HG03342 (cell line): Measurements from ENCODE around the gene UPK3BL2.
"Not testable (repeated sequence)": the region's sequence is repeated elsewhere in the genome, so short reads cannot be mapped to it uniquely, and the experiment has no call there.

ENCODE experiments used
- ATAC-seq: cut with Tn5 transposase; IDR thresholded peaks from one replicate; pipeline ENCODE4 v1.9.1; 2021; ENCODE audit warnings: mild to moderate bottlenecking, moderate library complexity; ENCODE audit not compliant: unreplicated experiment

Gene UPK3BL2

DNA sequence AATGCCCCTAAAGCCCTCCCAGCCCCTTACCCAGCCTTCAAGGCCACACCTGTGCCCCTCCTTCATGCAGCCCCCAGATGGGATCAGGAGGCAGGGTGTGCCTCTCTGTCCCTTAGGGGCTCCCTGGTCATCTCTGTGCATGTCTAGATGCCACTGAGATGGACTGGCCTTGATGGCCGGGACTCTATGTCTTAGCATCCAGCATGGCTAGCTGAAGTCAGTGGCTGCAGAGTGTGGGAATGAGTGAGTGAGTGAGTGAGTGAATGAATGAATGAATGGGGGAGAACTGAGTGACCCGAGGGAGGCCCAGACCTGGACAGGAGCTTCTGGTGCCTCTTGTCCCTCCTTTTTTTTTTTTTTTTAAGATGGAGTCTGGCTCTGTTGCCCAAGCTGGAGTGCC is 11.4 kb downstream of the UPK3BL2 start:
- not testable (repeated sequence) for ATAC-seq

DNA sequence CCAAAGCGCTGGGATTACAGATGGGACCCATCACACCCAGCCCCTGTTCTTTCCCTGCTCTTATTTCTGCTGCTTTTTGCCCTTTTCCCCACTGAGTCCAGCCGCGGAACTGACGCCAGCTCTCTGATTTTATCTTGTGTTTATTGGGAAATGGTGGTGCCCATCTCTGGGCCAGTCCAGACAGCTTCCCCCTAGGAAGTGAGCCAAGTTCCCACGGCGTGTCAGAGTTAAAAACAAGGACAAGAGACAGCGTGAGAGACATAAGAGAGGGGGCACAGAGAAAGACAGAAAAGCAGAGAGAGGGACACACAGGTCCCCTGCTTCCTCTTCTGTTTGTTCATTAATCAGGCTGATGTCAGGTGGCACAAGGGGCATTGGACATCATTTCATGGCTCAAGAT is 11.9 kb downstream of the UPK3BL2 start:
- not testable (repeated sequence) for ATAC-seq

DNA sequence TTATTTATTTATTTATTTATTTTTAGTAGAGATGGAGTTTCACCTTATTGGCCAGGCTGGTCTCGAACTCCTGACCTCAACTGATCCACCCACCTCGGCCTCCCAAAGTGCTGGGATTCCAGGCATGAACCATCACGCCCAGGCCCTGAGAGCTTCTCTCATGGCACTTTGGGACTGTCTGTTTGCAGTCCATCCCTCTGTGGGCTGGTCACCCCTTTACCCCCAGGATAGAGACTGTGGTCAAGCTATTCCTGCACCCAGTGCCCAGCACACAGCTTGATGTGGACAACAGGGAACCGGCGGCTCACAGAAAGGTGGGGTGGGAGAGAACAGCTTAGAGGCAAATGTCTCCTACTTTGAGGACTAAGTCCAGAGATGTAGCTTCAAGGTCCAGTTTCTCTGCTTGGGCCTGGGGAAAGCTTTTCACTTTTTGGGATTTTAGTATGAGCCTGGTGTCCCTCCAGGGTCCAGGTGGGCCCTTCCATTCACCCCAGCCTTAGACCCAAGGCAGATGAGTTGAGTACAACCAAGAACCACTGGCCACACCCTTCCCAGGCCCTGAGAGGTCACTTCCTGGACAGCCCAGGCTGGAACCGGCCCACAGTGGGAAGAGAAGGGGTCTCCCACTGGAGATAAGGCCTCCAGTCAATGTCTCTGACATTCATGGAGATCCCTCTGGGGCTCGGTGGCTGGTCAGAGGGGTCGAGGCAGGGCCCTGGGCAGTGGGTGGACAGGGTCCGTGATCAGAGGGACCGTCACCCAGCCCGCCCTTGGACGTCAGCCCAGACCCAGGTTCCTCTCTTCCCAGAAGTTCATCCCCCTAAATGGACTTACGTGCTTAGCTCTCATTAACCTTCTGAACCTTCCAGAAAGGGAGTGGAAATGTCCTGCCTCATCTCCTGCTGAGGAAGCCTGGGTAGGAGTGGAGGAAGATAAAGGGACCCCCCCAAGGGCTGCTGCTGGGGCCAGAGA is 15.4 kb downstream of the UPK3BL2 start:
- not testable (repeated sequence) for ATAC-seq

DNA sequence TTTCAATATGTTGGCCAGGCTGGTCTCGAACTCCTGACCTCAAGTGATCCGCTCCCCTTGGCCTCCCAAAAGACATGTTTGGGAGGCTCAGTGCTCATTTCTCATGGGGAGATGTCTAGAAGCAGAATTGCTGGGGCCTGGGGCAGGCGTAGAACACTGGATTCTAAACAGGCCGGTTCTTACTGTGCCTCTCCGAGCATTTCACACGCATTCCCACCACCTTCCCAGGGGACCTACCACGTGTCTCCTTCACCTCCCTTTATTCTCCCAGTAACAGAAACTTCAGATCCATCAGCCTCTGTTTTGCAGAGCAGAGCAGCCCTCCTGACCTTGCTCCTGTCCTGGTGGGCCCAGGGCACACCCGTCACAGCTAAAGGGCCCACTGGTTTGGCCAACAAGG is 16.3 kb downstream of the UPK3BL2 start:
- ATAC-seq = not testable (repeated sequence)

DNA sequence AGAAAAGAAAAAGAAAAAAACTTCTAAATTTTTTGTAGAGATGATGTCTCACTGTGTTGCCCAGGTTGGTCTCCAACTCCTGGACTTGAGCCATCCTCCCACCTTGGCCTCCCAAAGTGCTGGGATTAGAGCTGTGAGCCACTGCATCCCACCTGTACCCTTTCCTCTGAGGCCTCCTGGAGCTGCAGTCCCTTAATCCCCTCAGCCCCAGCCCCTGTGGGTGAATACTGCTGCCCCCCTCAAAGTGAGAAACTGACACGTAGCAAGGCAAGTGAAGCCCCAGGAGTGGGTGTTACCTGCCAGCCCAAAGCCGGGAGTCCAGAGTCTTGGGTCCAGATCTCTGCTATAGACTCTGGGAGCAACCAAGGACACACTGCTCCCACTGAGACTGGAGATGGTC is 18.7 kb downstream of the UPK3BL2 start:
- not testable (repeated sequence) for ATAC-seq

DNA sequence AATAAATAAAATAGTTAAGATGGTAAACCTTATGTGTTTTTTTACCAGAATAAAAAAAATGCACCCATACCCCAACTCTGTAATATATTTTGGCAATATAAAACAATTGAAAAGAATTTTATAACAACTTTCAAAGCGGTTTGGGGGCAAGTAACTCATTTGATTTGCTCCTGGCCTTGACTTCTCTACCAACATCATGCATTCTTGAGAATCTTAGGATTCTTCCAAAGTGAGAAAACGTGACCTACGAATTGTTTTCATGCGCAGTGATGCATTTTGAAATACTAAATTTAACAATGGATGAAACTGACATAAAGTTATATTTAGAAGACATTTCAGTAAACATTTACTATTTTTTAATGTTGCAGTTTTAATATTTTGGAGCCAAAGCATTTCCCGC is 22.7 kb downstream of the UPK3BL2 start:
- not testable (repeated sequence) for ATAC-seq

DNA sequence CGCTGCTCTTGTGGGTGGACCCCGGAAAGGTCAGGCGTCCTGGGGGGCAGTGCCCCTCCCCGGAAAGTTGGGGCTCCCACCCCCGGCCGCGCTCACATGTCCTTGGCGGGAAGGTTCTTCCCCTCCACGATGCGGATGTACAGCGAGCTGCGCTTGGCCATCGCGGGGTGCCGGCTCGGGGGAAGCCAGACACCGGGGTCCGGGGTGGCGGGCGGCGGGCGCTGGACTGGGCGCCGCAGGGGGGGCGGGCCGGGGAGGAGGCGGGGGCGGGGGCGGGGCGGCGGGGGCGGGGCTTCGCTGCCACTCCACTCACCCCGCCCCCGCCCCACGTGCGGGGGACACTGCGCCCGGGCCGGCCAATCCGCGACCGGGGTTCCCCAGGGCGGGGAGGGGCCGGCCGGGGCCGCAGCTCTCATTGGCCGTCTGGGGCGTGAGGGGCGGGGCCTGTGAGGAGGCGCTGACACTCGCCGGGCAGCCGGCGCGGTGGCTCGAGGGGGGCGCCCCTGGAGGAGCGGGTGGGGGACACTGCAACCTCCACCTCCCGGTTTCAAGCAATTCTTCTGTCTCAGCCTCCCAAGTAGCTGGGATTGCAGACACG is 25.8 kb downstream of the UPK3BL2 start, which contains the start of gene RASA4B:
RASA4B (minus strand) TSS at position 228 of the 598 bp plus-strand sequence; CDS start at position 161, 67 bp downstream.
- peak; percentile 77 for ATAC-seq

DNA sequence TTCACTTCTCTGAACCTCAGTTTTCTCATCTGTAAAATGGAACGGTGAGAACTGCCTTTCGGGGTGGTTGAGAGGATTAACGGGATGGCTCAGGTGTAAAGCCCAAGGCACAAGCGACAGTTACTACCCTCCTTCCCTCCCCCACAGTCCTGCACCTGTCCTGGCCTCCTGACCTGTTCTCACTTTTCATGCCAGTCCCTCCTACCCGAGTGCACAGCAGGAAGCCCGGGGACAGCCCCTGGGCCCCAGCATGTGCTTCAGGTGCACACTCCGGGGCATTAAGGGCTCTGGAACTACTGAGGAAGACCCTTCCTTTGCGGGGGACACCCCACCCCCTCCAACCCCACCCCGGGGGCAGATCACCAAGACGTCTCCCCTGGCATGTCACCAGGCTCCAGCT is 26.5 kb downstream of the UPK3BL2 start:
- ATAC-seq = not testable (repeated sequence)

DNA sequence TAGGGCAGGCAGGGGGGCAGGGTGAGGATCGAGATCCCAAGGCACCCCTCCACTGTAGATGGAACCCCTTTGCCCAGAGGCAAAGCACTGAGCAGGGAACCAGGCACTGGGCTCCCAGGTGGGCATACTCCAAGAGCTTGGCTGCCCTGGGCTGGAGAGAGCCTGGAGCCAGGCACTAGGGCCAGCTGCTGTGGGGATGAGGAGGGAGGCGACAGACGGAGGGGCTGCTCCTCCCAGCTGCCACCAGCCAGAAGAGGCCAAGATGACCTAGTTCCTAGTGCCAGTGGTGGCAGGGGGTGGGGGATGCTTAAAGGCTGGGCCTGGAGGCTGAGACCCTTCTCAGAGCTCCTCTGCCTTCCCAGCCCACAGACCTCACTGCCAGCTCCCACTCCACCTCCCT is 27.6 kb downstream of the UPK3BL2 start:
- ATAC-seq = not testable (repeated sequence)

DNA sequence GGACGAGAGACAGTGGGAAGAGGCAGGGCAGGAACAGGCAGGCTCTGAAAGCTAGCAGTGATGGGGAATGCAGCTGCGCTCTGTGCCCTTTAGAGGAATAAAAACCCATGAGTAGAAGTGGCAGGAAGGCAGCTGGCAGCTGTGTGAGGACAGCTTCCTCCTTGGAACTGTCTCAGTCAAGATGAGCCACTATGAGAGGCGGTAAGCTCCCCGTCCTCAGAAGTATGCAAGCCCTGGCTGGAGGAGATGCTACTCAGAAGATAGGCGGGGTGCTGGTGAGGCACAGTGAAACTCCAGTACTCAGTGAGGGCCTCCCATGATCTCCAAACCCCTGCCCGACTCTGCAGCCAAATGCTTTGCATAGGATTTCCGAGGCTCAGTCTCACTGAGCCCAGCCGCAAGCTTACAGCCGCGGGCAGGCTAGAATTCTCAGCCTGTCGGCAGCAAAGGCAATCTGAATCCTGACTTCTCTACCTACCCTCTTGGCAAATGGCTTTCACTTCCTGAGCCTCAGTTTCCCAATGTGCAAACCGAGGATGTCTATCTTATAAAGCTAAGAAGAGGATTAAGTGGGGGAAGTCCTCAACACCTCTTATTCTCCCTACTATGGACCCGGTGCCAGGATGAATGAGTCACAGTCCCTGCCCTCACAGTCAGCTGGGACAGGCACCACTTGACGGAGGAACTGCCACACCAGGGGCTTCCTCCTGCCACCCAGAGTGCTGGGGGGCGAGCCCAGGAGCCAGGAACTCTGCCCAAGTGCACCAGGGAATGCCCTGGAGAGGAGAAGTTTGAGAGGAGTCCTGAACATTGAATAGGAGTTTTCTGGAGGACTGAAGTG is 28.4 kb downstream of the UPK3BL2 start:
- peak; percentile 59 for ATAC-seq

DNA sequence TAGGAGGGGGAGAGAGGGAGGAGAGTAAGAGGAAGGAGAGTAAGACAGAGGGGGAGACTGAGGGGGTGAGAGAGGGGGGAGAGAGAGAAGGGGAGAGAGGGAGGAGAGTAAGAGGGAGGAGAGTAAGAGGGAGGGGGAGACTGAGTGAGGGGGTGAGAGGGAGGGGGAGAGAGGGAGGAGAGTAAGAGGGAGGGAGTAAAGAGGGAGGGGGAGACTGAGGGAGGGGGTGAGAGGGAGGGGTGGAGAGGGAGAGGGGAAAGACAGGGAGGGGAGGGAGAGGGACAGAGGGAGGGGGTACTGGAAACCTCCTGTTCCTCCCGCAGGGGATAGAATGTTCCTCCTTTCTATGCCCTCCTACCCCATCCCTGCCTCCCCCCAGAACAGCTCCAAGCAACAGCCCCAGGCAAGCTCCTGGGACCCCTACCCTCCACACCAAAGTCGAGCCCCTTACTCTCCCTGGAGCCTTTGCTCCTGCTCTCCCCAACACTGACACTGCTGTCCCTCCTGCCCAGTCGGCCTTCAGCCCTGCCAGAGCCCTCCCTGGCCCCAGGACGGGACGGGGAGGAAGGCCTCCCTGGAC is 30.8 kb downstream of the UPK3BL2 start:
- not testable (repeated sequence) for ATAC-seq

DNA sequence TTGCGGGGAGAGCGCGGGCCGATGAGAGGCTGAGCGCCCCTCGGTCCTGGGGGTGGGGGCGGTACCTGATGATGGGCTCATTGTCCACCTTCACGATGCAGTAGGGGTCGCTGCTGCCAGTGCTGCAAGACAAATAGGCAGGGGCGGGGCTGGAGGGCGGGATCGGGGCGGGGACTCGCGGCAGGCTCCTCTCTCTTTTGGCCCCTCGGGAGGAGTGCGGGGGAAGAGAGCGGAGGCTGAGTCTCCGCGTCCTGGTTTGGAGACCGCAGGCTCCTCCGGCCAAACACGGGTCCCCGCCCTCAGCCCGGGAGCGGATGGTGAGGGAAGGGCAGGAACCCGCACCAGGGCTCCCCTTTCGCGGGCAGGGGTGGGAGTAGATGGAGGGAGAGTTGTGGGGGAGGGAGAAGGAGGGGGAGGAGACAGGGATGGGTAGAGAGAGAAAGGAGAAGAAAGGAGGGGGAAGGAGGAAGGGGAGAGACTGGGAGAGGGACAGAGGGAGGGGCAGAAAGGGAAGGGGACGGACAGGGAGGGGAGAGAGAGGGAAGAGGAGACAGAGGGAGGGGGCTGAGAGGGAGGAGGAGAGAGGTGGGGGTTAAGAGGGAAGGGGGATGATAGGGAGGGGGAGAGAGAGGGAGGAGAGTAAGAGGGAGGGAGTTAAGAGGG is 31.5 kb downstream of the UPK3BL2 start:
- peak; percentile 41 for ATAC-seq

DNA sequence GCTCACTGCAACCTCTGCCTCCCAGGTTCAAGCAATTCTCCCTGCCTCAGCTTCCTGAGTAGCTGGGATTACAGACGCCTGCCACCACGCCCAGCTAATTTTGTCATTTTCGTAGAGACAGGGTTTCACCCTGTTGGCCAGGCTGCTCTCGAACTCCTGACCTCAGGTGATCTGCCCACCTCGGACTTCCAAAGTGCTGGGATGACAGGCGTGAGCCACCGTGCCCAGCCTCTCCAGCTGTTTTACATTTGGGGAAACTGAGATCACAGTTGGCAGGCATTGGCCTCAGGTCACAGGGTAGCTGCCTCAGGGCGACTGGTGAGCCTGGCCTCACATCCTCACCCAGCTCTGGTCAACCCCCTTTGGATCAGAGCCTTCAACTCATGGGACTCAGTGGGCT is 32.9 kb downstream of the UPK3BL2 start:
- not testable (repeated sequence) for ATAC-seq

DNA sequence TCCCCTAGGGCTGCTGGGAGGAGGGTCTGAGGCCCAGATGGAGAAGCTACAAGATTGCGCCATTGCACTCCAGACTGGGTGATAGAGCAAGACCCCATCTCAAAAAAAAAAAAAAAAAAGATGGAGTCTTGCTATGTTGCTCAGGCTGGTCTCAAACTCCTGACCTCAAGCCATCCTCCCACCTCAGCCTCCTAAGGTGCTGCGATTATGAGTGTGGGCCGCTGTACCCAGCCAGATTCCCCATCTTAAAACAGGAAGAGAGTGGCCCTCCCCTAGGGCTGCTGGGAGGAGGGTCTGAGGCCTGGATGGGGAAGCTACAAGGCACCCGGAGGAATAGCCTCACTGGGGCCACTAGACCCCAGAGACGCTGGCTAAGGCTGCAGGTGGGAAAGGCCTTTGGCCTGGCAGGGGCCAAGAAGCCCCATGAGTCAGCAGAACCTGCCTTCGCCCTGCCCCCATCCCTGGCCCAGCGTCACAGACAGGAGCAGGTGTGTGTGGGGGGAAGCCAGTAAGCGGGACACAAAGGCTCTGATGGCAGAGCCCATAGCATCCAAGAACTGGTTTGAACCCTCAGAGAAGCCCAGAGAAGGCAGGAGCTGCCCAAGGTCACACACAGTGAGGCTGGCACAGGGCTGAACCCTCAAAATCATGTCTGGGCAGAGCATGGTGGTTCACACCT is 35.9 kb downstream of the UPK3BL2 start:
- not testable (repeated sequence) for ATAC-seq

DNA sequence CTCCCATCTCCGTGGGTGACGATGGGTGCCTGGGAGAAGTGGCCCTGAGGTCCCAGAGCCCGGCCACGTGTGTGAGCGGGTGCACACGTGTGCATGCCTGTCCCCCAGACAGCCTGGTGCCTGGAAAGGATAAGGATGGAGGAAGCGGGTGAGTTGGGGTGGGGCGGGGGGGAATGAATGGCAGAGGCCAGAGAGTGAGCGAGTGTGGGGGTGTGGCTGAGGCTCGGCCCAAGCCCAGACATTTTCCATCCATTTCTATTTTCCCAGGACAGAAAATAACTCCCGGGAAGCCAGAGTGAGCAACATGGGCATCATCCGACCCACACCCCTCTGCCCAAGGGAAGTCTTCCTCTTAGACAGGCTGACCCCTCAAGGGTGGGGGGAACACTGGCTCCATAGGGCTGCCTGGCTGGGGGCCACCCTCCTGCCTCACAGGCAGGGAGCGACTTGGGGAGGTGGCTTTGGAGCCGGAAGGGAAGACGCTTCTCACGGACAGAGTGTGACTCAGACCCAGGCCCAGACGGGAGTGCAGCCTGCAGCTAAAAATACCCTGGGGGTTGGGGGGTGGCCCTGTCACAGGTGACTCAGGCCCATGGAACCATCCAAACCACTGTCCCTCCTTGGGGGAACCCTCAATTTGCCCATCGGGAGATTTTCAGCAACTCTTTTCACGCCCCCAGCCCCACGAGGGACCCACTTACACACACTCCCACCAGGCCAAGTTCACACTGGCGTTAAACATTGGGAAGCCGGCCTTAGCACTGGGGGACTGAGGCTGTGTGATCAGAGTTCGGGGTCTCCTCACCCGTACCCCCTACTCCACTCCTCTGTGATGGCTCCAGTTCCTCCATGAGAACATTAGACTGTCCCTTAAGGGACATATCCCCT is 38.0 kb downstream of the UPK3BL2 start:
- not testable (repeated sequence) for ATAC-seq

DNA sequence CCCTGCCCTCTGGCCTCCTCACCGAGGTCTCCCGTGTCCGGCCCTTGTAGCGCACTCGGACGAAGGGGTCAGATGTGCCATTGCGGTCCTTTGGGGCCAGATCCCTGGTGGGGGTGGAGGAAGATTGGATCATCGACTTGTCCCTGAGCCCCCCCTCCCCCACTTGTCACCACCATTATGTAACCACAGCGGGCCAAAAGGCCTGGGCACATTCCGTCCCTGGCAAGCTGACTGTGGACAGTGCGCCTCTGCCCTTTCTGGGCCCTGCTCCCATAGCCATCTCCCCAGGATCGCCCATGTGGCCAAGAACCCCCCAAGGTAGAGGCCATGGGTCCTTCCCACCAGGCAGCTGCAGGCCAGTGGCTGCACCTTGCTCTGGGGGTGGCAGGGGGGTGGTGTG is 40.4 kb downstream of the UPK3BL2 start:
- not testable (repeated sequence) for ATAC-seq

DNA sequence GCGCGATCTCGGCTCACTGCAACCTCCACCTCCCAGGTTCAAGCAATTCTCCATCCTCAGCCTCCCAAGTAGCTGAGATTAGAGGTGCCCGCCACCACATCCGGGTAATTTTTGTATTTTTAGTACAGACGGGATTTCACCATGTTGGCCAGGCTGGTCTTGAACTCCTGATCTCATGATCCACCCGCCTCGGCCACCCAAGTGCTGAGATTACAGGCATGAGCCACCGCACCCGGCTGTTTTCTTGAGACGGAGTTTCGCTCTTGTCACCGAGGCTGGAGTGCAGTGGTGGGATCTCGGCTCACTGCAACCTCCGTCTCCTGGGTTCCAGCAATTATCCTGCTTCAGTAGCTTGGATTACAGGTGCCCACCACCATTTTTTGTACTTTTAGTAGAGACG is 45.2 kb downstream of the UPK3BL2 start:
- ATAC-seq = not testable (repeated sequence)

DNA sequence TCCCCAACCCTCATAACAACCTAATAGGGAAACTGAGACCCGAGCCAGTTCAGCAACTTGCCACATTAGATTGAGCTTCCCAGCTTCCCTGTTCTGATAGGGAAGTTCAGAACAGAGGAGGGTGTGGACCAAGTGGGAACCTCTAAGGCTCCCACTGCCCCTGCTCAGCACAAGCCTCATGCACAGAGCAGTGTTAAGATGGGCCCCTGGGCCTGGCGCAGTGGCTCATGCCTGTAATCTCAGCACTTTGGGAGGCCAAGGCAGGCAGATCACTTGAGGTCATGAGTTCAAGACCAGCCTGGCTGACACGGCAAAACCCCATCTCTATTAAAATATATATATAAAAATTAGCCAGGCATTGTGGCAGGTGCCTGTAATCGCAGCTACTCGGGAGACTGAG is 46.2 kb downstream of the UPK3BL2 start:
- ATAC-seq = not testable (repeated sequence)
